Measurements from ENCODE around the gene CX3CR1.
"Not testable (repeated sequence)": the region's sequence is repeated elsewhere in the genome, so short reads cannot be mapped to it uniquely, and the experiment has no call there.

CX3CR1 gene

GRCh38 chr3:39264053-39264452, 15.8 kb downstream of the CX3CR1 start:
- DNase-seq, result no peak

GRCh38 chr3:39263576-39263975, 16.3 kb downstream of the CX3CR1 start:
- no peak for DNase-seq

- DNase-seq, result peak; percentile 37
These were observed 17.0 kb downstream of the CX3CR1 start for GRCh38 chr3:39262846-39263245.

- DNase-seq, result no peak
These were observed 18.1 kb downstream of the CX3CR1 start for GRCh38 chr3:39261726-39262125.

- peak; percentile 76 for DNase-seq
These were observed 18.9 kb downstream of the CX3CR1 start for GRCh38 chr3:39260957-39261356.

- DNase-seq, result no peak
These were observed 19.5 kb downstream of the CX3CR1 start for GRCh38 chr3:39260318-39260717.

GRCh38 chr3:39255503-39256325, 24.1 kb downstream of the CX3CR1 start:
- DNase-seq, result peak; percentile 26

GRCh38 chr3:39254806-39255449, 24.9 kb downstream of the CX3CR1 start:
- DNase-seq, result peak; percentile 39

- no peak for DNase-seq
These were observed 28.3 kb downstream of the CX3CR1 start for GRCh38 chr3:39251576-39251975.

- DNase-seq, result no peak
These were observed 29.6 kb downstream of the CX3CR1 start for GRCh38 chr3:39250116-39250747.

GRCh38 chr3:39249453-39250115, 30.3 kb downstream of the CX3CR1 start:
- no peak for DNase-seq

- DNase-seq, result no peak
These were observed 38.3 kb downstream of the CX3CR1 start for GRCh38 chr3:39241561-39241960.

- DNase-seq, result no peak
These were observed 42.8 kb downstream of the CX3CR1 start for GRCh38 chr3:39237027-39237426.

- DNase-seq, result peak; percentile 74
These were observed 45.2 kb downstream of the CX3CR1 start for GRCh38 chr3:39234651-39235050.

GRCh38 chr3:39232859-39233258, 47.0 kb downstream of the CX3CR1 start:
- no peak for DNase-seq

GRCh38 chr3:39230453-39230852, 49.4 kb downstream of the CX3CR1 start:
- DNase-seq, result no peak

- DNase-seq, result no peak
These were observed 51.3 kb downstream of the CX3CR1 start for GRCh38 chr3:39228496-39228895.

GRCh38 chr3:39227596-39227995, 52.2 kb downstream of the CX3CR1 start:
- DNase-seq, result not testable (repeated sequence)

GRCh38 chr3:39226106-39226741, 53.6 kb downstream of the CX3CR1 start:
- no peak for DNase-seq

GRCh38 chr3:39224288-39224687, 55.5 kb downstream of the CX3CR1 start:
- DNase-seq, result no peak

GRCh38 chr3:39222939-39223338, 56.9 kb downstream of the CX3CR1 start:
- no peak for DNase-seq

GRCh38 chr3:39222462-39222861, 57.4 kb downstream of the CX3CR1 start:
- peak; percentile 31 for DNase-seq

GRCh38 chr3:39221141-39221530, 58.7 kb downstream of the CX3CR1 start:
- no peak for DNase-seq

All from CD4-positive, alpha-beta T cell treated with Interleukin-4 for 4 hours (primary cell).